A549 (cell line): ENCODE results near the gene SLC19A1. TPM values are rescaled to one million over a fixed set of nuclear protein-coding genes. Genes with fewer than 3 reads are reported as not detected.

ENCODE experiments used
- ATAC-seq, 2 experiments: fragments of 200-7000 bp in 1 of 2; fragments of >200 bp in 1 of 2; cut with Nextera tagmentation in 1 of 2; cut with Tn5 transposase in 1 of 2; 3 replicates each; pipeline versions ENCODE4 v1.8.0 to v1.9.1; 2018 to 2020; ENCODE audit warnings: mild to moderate bottlenecking in 1 of 2, moderate library complexity in 1 of 2
- CTCF ChIA-PET: fragments of 300-600 bp; sonication (Branson Sonifier 250); formaldehyde crosslinking; extraction: SDS; loops from one replicate; lab custom pipeline; 2021; ENCODE audit warnings: antibody characterized with exemption, inconsistent platforms; lab: Yijun Ruan, JAX
- POLR2A ChIA-PET: fragments of 350-600 bp; formaldehyde crosslinking; extraction: SDS; loops from one replicate; lab custom pipeline; 2021; ENCODE audit warnings: antibody characterized with exemption, inconsistent platforms; lab: Yijun Ruan, JAX
- DNase-seq, 2 experiments: peaks; one replicate each; pipeline versions ENCODE4 v3.0.0 to v3.0.0-alpha.2; 2011 to 2016; ENCODE audit warnings: low read depth in 1 of 2, low spot score in 1 of 2
- FAIRE-seq: peaks from 2 replicates; lab custom pipeline; 2011; peaks lifted over from hg19 to GRCh38; lab: Jason Lieb, UNC
- H3K27ac ChIP-seq, 2 experiments: fragments of >200 bp; sonication (Bioruptor Twin); formaldehyde crosslinking; 3 replicates each; pipeline ENCODE4 v1.5.1; 2016 to 2017
- H3K4me1 ChIP-seq: fragments of >200 bp; sonication (Bioruptor Twin); formaldehyde crosslinking; 3 replicates; pipeline ENCODE4 v1.6.1; 2016
- H3K4me2 ChIP-seq: fragments of >200 bp; sonication (Bioruptor Twin); formaldehyde crosslinking; 3 replicates; pipeline ENCODE4 v1.6.1; 2016
- H3K4me3 ChIP-seq: fragments of >200 bp; sonication (Bioruptor Twin); formaldehyde crosslinking; 3 replicates; pipeline ENCODE4 v1.5.1; 2016
- H3K9me3 ChIP-seq: fragments of >200 bp; sonication (Bioruptor Twin); formaldehyde crosslinking; 3 replicates; pipeline ENCODE4 v1.6.1; 2016
- CBX2 ChIP-seq: fragments of 200-600 bp; sonication (generic); IDR thresholded peaks from 2 replicates; pipeline ENCODE4 v1.6.1; 2016; ENCODE audit warnings: low read depth, mild to moderate bottlenecking, borderline replicate concordance
- CBX8 ChIP-seq: fragments of 200-600 bp; sonication (generic); IDR thresholded peaks from 2 replicates; pipeline ENCODE4 v1.6.1; 2016
- EP300 ChIP-seq, 2 experiments: fragments of >200 bp; sonication (Bioruptor Twin); formaldehyde crosslinking; IDR thresholded peaks; 2 replicates in 1 of 2; 3 replicates in 1 of 2; pipeline ENCODE4 v1.6.1; 2016 to 2017
- ESRRA ChIP-seq: fragments of 150-350 bp; IDR thresholded peaks from 2 replicates; pipeline ENCODE4 v1.6.1; 2014; ENCODE audit warnings: mild to moderate bottlenecking, low read length, borderline replicate concordance
- FOXS1 ChIP-seq: fragments of 250-450 bp; sonication (Bioruptor Pico); IDR thresholded peaks from 2 replicates; pipeline ENCODE4 v1.5.0; 2020; ENCODE audit warnings: mild to moderate bottlenecking, moderate library complexity
- HOXA7 ChIP-seq: fragments of 250-450 bp; sonication (Bioruptor Pico); IDR thresholded peaks from 2 replicates; pipeline ENCODE4 v1.5.0; 2020; ENCODE audit warnings: mild to moderate bottlenecking, moderate library complexity
- HOXB13 ChIP-seq: fragments of 250-450 bp; sonication (Bioruptor Pico); IDR thresholded peaks from 2 replicates; pipeline ENCODE4 v1.5.0; 2020; ENCODE audit warnings: low read depth, mild to moderate bottlenecking, moderate library complexity
- KDM5A ChIP-seq: fragments of 200-600 bp; sonication (generic); IDR thresholded peaks from 2 replicates; pipeline ENCODE4 v1.6.1; 2016; ENCODE audit warnings: antibody characterized with exemption, mild to moderate bottlenecking
- MAZ ChIP-seq: fragments of 150-350 bp; IDR thresholded peaks from 2 replicates; pipeline ENCODE4 v1.6.1; 2014; ENCODE audit warnings: antibody characterized with exemption, low read depth, low read length, borderline replicate concordance
- NR3C1 ChIP-seq: fragments of >200 bp; sonication (Bioruptor Twin); formaldehyde crosslinking; IDR thresholded peaks from 3 replicates; pipeline ENCODE4 v1.6.1; 2017
- POLR2A ChIP-seq: IDR thresholded peaks from 2 replicates; pipeline ENCODE4 v1.6.1; 2012; ENCODE audit warnings: mild to moderate bottlenecking, low read length
- POLR2AphosphoS2 ChIP-seq: conservative IDR thresholded peaks from 2 replicates; pipeline ENCODE4 v1.6.1; 2012; ENCODE audit warnings: low read length, improper control_type of control experiment, inconsistent platforms
- RAD21 ChIP-seq, 2 experiments: fragments of >200 bp in 1 of 2; sonication (Bioruptor Twin) in 1 of 2; formaldehyde crosslinking in 1 of 2; IDR thresholded peaks in 1 of 2; conservative IDR thresholded peaks in 1 of 2; 2 replicates in 1 of 2; 3 replicates in 1 of 2; pipeline ENCODE4 v1.6.1; 2012 to 2018; ENCODE audit warnings: inconsistent platforms in 1 of 2
- RCOR1 ChIP-seq: fragments of 150-350 bp; IDR thresholded peaks from 2 replicates; pipeline ENCODE4 v1.6.1; 2014; ENCODE audit warnings: antibody characterized with exemption, low read length, low read depth
- RFX5 ChIP-seq: fragments of 450-650 bp; IDR thresholded peaks from 2 replicates; pipeline ENCODE4 v1.7.1; 2014; ENCODE audit warnings: antibody characterized with exemption, mild to moderate bottlenecking, moderate library complexity
- TFCP2L1 ChIP-seq: fragments of 250-450 bp; sonication (Bioruptor Pico); IDR thresholded peaks from 2 replicates; pipeline ENCODE4 v1.5.0; 2021; ENCODE audit warnings: mild to moderate bottlenecking
- TP53 ChIP-seq: fragments of 250-450 bp; sonication (Bioruptor Pico); IDR thresholded peaks from 2 replicates; pipeline ENCODE4 v1.5.0; 2021; ENCODE audit warnings: mild to moderate bottlenecking, moderate library complexity
- ZFP36 ChIP-seq: fragments of 450-650 bp; IDR thresholded peaks from 2 replicates; pipeline ENCODE4 v1.6.1; 2014; ENCODE audit warnings: borderline replicate concordance; ENCODE audit not compliant: partially characterized antibody
- ZNF302 ChIP-seq: fragments of 250-450 bp; sonication (Bioruptor Pico); IDR thresholded peaks from 2 replicates; pipeline ENCODE4 v1.9.0; 2021; ENCODE audit warnings: inconsistent platforms, mild to moderate bottlenecking, moderate library complexity
- WGBS: methylation state at CpG from one replicate; pipeline ENCODE4 v1.1.6; 2017; ENCODE audit errors: missing lambda C conversion rate; 5-methylcytosine and 5-hydroxymethylcytosine counted together
- polyA plus RNA-seq, 4 experiments: library from polyadenylated mRNA; depleted of rRNA in 3 of 4; stranded (reverse); fragments of >200 nt; fragmentation: RNase III in 1 of 4; extraction: RNeasy Plus Mini Kit Qiagen cat#74134 plus additional on column Dnase treatment in 1 of 4; gene quantifications; 2 replicates in 3 of 4; 3 replicates in 1 of 4; pipeline ENCODE4 v1.2.3, GENCODE V29; 2011 to 2017
- TF ChIP-seq, protein P1 (sequence below): fragments of >200 bp; sonication (Bioruptor Twin); formaldehyde crosslinking; IDR thresholded peaks from 3 replicates; pipeline ENCODE4 v1.5.1; 2016
- TF ChIP-seq, protein P2 (sequence below): IDR thresholded peaks from 2 replicates; pipeline ENCODE4 v1.6.1; 2012
- TF ChIP-seq, protein P3 (sequence below): IDR thresholded peaks from 2 replicates; pipeline ENCODE4 v1.6.1; 2012; ENCODE audit warnings: low read depth, borderline replicate concordance
- TF ChIP-seq, protein P4 (sequence below): fragments of >200 bp; sonication (Bioruptor Twin); formaldehyde crosslinking; IDR thresholded peaks from 2 replicates; pipeline ENCODE4 v1.6.1; 2016
- TF ChIP-seq, protein P5 (sequence below): IDR thresholded peaks from 2 replicates; pipeline ENCODE4 v1.6.1; 2012
- TF ChIP-seq, protein P6 (sequence below): fragments of 200-600 bp; sonication (generic); IDR thresholded peaks from 2 replicates; pipeline ENCODE4 v1.6.1; 2016; ENCODE audit warnings: antibody characterized with exemption, mild to moderate bottlenecking, moderate library complexity
- TF ChIP-seq, protein P7 (sequence below): fragments of >200 bp; sonication (Bioruptor Twin); formaldehyde crosslinking; IDR thresholded peaks from 3 replicates; pipeline ENCODE4 v1.6.1; 2016

SLC19A1 gene
- polyA plus RNA-seq, 2 of the 4 experiments (the other 2 are of a cell fraction): 9.8 to 14.0 TPM

DNA sequence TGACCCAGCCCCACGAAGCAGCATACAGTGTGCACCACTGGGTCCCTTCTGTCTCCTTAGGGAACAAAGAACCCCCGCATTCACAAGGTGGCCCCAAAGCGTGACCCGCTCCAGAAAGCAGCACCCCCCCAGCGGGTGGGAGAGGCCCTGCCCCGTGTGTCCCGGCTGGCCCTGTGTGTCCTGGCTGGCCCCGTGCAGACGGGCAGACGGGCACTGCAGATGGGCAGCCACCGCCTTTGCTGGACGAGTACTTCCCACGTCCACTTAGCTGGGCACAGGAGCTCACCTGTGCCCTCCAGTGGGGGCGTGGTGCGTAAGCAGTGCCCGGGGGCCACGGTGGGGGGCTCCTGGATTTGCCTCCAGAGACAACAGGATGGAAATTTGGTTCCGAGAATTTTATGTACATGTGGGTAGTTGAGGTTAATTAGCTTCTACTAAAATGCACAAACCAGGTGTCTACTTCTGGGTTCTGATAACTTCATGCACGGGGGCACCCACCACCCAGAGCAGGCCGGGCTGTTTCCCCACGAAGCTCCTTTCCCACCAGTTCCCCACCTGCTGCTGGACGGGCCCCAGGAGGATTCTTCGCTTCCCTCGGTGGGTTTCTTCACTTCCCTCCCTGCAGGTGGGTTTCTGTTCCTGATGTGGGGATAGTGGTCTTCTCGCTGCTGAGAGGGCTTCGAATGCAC lies 33.2 kb upstream of the SLC19A1 start:
- ATAC-seq (no peak), FAIRE-seq (no peak), DNase-seq (no peak)
- POLR2A ChIA-PET: no interaction called here
- 56% methylated on average over 13 of the region's 26 CpGs for WGBS
- no peaks in the 10 kb centered on the region for H3K4me1 ChIP-seq
- H3K4me3 ChIP-seq: no peak overlapping the region
- no peak for TF ChIP-seq NR3C1
- no peak for TF ChIP-seq CBX8
- no peak for TF ChIP-seq KDM5A
- TF ChIP-seq POLR2A: no peak
- no peak for TF ChIP-seq RAD21 (conservative IDR thresholded peaks at IDR 0.05 in 1 of 2, IDR thresholded peaks at IDR 0.05 in 1 of 2)
- TF ChIP-seq, protein P1, sequence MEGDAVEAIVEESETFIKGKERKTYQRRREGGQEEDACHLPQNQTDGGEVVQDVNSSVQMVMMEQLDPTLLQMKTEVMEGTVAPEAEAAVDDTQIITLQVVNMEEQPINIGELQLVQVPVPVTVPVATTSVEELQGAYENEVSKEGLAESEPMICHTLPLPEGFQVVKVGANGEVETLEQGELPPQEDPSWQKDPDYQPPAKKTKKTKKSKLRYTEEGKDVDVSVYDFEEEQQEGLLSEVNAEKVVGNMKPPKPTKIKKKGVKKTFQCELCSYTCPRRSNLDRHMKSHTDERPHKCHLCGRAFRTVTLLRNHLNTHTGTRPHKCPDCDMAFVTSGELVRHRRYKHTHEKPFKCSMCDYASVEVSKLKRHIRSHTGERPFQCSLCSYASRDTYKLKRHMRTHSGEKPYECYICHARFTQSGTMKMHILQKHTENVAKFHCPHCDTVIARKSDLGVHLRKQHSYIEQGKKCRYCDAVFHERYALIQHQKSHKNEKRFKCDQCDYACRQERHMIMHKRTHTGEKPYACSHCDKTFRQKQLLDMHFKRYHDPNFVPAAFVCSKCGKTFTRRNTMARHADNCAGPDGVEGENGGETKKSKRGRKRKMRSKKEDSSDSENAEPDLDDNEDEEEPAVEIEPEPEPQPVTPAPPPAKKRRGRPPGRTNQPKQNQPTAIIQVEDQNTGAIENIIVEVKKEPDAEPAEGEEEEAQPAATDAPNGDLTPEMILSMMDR: no peak
- TF ChIP-seq, protein P2, sequence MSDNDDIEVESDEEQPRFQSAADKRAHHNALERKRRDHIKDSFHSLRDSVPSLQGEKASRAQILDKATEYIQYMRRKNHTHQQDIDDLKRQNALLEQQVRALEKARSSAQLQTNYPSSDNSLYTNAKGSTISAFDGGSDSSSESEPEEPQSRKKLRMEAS: no peak
- TF ChIP-seq ZNF302 (CRISPR knock-in tag): no peak
- no peak for TF ChIP-seq ESRRA
- TF ChIP-seq TP53 (CRISPR knock-in tag): no peak
- no peak for TF ChIP-seq RFX5
- TF ChIP-seq CBX2: no peak
- TF ChIP-seq, protein P3, sequence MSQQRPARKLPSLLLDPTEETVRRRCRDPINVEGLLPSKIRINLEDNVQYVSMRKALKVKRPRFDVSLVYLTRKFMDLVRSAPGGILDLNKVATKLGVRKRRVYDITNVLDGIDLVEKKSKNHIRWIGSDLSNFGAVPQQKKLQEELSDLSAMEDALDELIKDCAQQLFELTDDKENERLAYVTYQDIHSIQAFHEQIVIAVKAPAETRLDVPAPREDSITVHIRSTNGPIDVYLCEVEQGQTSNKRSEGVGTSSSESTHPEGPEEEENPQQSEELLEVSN: no peak
- no peak for TF ChIP-seq MAZ
- TF ChIP-seq HOXB13 (CRISPR knock-in tag): no peak
- TF ChIP-seq EP300 (IDR thresholded peaks at IDR 0.05): no peak
- no peak for TF ChIP-seq RCOR1
- no peak for TF ChIP-seq HOXA7 (CRISPR knock-in tag)
- TF ChIP-seq TFCP2L1: no peak
- TF ChIP-seq ZFP36: no peak
- H3K9me3 ChIP-seq: no peaks in the 10 kb centered on the region
- CTCF ChIA-PET: interaction anchor here (0.6 to 2.1 kb wide), 4 partner anchors 20 to 1207 kb away, joined by 3 to 7 read pairs (median 4); no protein-coding TSS in a partner anchor
- H3K27ac ChIP-seq: no peak overlapping the region
- H3K4me2 ChIP-seq: no peak overlapping the region

DNA sequence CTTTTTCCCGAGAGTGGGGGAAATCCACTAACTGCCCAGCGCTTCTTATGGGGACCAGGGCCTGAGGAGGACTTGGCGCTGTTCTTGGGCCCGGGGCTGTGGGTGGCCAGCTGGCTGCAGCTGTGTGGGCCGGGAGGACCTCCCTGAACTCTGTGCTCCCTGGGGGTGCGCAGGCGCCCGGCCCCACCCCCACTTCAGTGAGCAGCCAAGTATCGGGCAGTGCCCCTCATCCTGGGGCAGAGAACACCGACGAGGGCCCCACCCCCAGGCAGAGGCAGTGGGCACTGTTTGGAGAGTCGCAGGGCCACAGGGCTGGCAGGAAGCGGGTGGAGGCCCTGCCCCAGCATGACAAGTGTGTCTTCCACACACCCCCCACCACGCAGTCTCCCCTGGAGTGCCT lies 32.5 kb upstream of the SLC19A1 start:
- WGBS: 66% methylated on average over 5 of the region's 14 CpGs
- no peak overlapping the region for H3K4me2 ChIP-seq
- CTCF ChIA-PET: interaction anchor here (0.7 kb wide), 1 partner anchor 19 kb away, joined by 3 read pairs; no protein-coding TSS in a partner anchor

More for the DNA sequence above, 32.5 kb upstream of the SLC19A1 start:
- Histone ChIP-seq H3K27ac (no peak overlapping the region), H3K9me3 (no peaks in the 10 kb centered on the region), H3K4me1 (no peaks in the 10 kb centered on the region), H3K4me3 (no peak overlapping the region)
- POLR2A ChIA-PET: no interaction called here
- DNase-seq: no peak
- ATAC-seq: no peak
- TF ChIP-seq POLR2AphosphoS2: no peak
- TF ChIP-seq, protein P4, sequence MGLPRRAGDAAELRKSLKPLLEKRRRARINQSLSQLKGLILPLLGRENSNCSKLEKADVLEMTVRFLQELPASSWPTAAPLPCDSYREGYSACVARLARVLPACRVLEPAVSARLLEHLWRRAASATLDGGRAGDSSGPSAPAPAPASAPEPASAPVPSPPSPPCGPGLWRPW: no peak
- TF ChIP-seq HOXA7 (CRISPR knock-in tag): no peak
- no peak for TF ChIP-seq ZFP36
- TF ChIP-seq FOXS1 (CRISPR knock-in tag): no peak
- no peak for TF ChIP-seq ZNF302 (CRISPR knock-in tag)
- TF ChIP-seq, protein P5, sequence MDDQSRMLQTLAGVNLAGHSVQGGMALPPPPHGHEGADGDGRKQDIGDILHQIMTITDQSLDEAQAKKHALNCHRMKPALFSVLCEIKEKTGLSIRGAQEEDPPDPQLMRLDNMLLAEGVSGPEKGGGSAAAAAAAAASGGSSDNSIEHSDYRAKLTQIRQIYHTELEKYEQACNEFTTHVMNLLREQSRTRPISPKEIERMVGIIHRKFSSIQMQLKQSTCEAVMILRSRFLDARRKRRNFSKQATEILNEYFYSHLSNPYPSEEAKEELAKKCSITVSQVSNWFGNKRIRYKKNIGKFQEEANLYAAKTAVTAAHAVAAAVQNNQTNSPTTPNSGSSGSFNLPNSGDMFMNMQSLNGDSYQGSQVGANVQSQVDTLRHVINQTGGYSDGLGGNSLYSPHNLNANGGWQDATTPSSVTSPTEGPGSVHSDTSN: no peak
- TF ChIP-seq, protein P6, sequence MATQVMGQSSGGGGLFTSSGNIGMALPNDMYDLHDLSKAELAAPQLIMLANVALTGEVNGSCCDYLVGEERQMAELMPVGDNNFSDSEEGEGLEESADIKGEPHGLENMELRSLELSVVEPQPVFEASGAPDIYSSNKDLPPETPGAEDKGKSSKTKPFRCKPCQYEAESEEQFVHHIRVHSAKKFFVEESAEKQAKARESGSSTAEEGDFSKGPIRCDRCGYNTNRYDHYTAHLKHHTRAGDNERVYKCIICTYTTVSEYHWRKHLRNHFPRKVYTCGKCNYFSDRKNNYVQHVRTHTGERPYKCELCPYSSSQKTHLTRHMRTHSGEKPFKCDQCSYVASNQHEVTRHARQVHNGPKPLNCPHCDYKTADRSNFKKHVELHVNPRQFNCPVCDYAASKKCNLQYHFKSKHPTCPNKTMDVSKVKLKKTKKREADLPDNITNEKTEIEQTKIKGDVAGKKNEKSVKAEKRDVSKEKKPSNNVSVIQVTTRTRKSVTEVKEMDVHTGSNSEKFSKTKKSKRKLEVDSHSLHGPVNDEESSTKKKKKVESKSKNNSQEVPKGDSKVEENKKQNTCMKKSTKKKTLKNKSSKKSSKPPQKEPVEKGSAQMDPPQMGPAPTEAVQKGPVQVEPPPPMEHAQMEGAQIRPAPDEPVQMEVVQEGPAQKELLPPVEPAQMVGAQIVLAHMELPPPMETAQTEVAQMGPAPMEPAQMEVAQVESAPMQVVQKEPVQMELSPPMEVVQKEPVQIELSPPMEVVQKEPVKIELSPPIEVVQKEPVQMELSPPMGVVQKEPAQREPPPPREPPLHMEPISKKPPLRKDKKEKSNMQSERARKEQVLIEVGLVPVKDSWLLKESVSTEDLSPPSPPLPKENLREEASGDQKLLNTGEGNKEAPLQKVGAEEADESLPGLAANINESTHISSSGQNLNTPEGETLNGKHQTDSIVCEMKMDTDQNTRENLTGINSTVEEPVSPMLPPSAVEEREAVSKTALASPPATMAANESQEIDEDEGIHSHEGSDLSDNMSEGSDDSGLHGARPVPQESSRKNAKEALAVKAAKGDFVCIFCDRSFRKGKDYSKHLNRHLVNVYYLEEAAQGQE: no peak
- TF ChIP-seq, protein P7, sequence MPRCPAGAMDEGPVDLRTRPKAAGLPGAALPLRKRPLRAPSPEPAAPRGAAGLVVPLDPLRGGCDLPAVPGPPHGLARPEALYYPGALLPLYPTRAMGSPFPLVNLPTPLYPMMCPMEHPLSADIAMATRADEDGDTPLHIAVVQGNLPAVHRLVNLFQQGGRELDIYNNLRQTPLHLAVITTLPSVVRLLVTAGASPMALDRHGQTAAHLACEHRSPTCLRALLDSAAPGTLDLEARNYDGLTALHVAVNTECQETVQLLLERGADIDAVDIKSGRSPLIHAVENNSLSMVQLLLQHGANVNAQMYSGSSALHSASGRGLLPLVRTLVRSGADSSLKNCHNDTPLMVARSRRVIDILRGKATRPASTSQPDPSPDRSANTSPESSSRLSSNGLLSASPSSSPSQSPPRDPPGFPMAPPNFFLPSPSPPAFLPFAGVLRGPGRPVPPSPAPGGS: no peak
- no peak for TF ChIP-seq MAZ
- no peak for FAIRE-seq
